ENCODE data around the gene CRLF1. TPM values are rescaled to one million over a fixed set of nuclear protein-coding genes. Genes with fewer than 3 reads are reported as not detected.

The CRLF1 gene
- total RNA-seq, 3 donors from 2014 or later (not counting 1 experiment from before 2014, with no cell fraction given), result not detected

GRCh38 chr19:18562086-18562485, 44.5 kb downstream of the CRLF1 start:
- no peaks in the 10 kb centered on the region for H3K27me3 ChIP-seq (ENCODE audit: control insufficient read depth, insufficient read depth, low read length)
- WGBS (ENCODE audit: insufficient coverage), result 97% methylated on average over 14 of the region's 14 CpGs
- intact Hi-C loops (cut with micrococcal nuclease), result no loop called here
- H3K36me3 ChIP-seq (ENCODE audit: control insufficient read depth, insufficient read depth, low read length), result peaks cover 44% of the 10 kb centered on the region
- Mint-ChIP-seq H3K4me1 (peaks cover 8 to 21% of the 10 kb centered on the region in 2 donors), H3K4me3 (no peak overlapping the region), H3K27me3 (ENCODE audit: low read depth in 2 of 2) (no peaks in the 10 kb centered on the region), H3K9me3 (no peaks in the 10 kb centered on the region), H3K27ac (no peak overlapping the region), H3K36me3 (no peaks in the 10 kb centered on the region)
- no peaks in the 10 kb centered on the region for H3K9me3 ChIP-seq (ENCODE audit: control insufficient read depth, insufficient read depth, low read length)
- no peak for ATAC-seq
- no peak for TF ChIP-seq CTCF (IDR thresholded peaks at IDR 0.05)
- H3K4me1 ChIP-seq (ENCODE audit: control insufficient read depth, insufficient read depth, low read length), result peaks cover 18% of the 10 kb centered on the region
- H3K27ac ChIP-seq (ENCODE audit: low read length), result no peak overlapping the region
- H3K4me3 ChIP-seq (ENCODE audit: low read length), result no peak overlapping the region
- no peak for DNase-seq

- 63% methylated on average over 5 of the region's 5 CpGs for whole genome bisulfite sequencing (ENCODE audit: insufficient coverage)
These were observed 46.9 kb downstream of the CRLF1 start for GRCh38 chr19:18559685-18560084.

GRCh38 chr19:18558604-18559003, 48.0 kb downstream of the CRLF1 start:
- DNase-seq, result peak in 1 of 2 donors; percentile 37
- no peaks in the 10 kb centered on the region for H3K9me3 ChIP-seq (ENCODE audit: control insufficient read depth, insufficient read depth, low read length)
- WGBS (ENCODE audit: insufficient coverage), result 67% methylated on average over 3 of the region's 3 CpGs
- no peak for TF ChIP-seq CTCF (IDR thresholded peaks at IDR 0.05)
- peak overlapping the region; percentile 98 for H3K27ac ChIP-seq (ENCODE audit: low read length)
- H3K27me3 ChIP-seq (ENCODE audit: control insufficient read depth, insufficient read depth, low read length), result no peaks in the 10 kb centered on the region
- no peaks in the 10 kb centered on the region for H3K36me3 Mint-ChIP-seq
- intact Hi-C loops (cut with micrococcal nuclease), result no loop called here
- peaks cover 8 to 21% of the 10 kb centered on the region in 2 donors for H3K4me1 Mint-ChIP-seq
- no peaks in the 10 kb centered on the region for H3K9me3 Mint-ChIP-seq
- no peak for ATAC-seq
- peaks cover 14% of the 10 kb centered on the region for H3K36me3 ChIP-seq (ENCODE audit: control insufficient read depth, insufficient read depth, low read length)
- H3K27ac Mint-ChIP-seq, result peak overlapping the region; percentile 83 to 91
- peak overlapping the region; percentile 88 for H3K4me3 Mint-ChIP-seq
- H3K4me3 ChIP-seq (ENCODE audit: low read length), result peak overlapping the region; percentile 94
- H3K27me3 Mint-ChIP-seq (ENCODE audit: low read depth in 2 of 2), result no peaks in the 10 kb centered on the region
- peaks cover 21% of the 10 kb centered on the region for H3K4me1 ChIP-seq (ENCODE audit: control insufficient read depth, insufficient read depth, low read length)

More at GRCh38 chr19:18559685-18560084, 46.9 kb downstream of the CRLF1 start:
- Histone ChIP-seq H3K27ac (ENCODE audit: low read length) (peak overlapping the region; percentile 42), H3K9me3 (ENCODE audit: control insufficient read depth, insufficient read depth, low read length) (no peaks in the 10 kb centered on the region), H3K4me3 (ENCODE audit: low read length) (no peak overlapping the region), H3K27me3 (ENCODE audit: control insufficient read depth, insufficient read depth, low read length) (no peaks in the 10 kb centered on the region), H3K36me3 (ENCODE audit: control insufficient read depth, insufficient read depth, low read length) (peaks cover 23% of the 10 kb centered on the region), H3K4me1 (ENCODE audit: control insufficient read depth, insufficient read depth, low read length) (peaks cover 21% of the 10 kb centered on the region)
- intact Hi-C loops (cut with micrococcal nuclease), result no loop called here
- Mint-ChIP-seq H3K4me1 (peaks cover 8 to 21% of the 10 kb centered on the region in 2 donors), H3K4me3 (peak overlapping the region; percentile 88), H3K27ac (peak overlapping the region; percentile 83 to 91), H3K36me3 (no peaks in the 10 kb centered on the region), H3K9me3 (no peaks in the 10 kb centered on the region), H3K27me3 (ENCODE audit: low read depth in 2 of 2) (no peaks in the 10 kb centered on the region)
- DNase-seq, result no peak
- ATAC-seq, result no peak
- no peak for TF ChIP-seq CTCF (IDR thresholded peaks at IDR 0.05)

- Mint-ChIP-seq H3K27ac (peak overlapping the region; percentile 83 to 91), H3K4me3 (peak overlapping the region; percentile 88), H3K36me3 (no peaks in the 10 kb centered on the region), H3K9me3 (no peaks in the 10 kb centered on the region), H3K4me1 (peaks cover 8 to 21% of the 10 kb centered on the region in 2 donors), H3K27me3 (ENCODE audit: low read depth in 2 of 2) (no peaks in the 10 kb centered on the region)
- no peak for ATAC-seq
- DNase-seq, result peak in 1 of 2 donors; percentile 40
- no peaks in the 10 kb centered on the region for H3K9me3 ChIP-seq (ENCODE audit: control insufficient read depth, insufficient read depth, low read length)
- H3K27me3 ChIP-seq (ENCODE audit: control insufficient read depth, insufficient read depth, low read length), result no peaks in the 10 kb centered on the region
- TF ChIP-seq CTCF (IDR thresholded peaks at IDR 0.05), result no peak
- peaks cover 21% of the 10 kb centered on the region for H3K4me1 ChIP-seq (ENCODE audit: control insufficient read depth, insufficient read depth, low read length)
- 16% methylated on average over 11 of the region's 11 CpGs for WGBS (ENCODE audit: insufficient coverage)
- intact Hi-C loops (cut with micrococcal nuclease), result no loop called here
- peak overlapping the region; percentile 98 for H3K27ac ChIP-seq (ENCODE audit: low read length)
- H3K4me3 ChIP-seq (ENCODE audit: low read length), result peak overlapping the region; percentile 94
- H3K36me3 ChIP-seq (ENCODE audit: control insufficient read depth, insufficient read depth, low read length), result peaks cover 11% of the 10 kb centered on the region
These were observed 48.4 kb downstream of the CRLF1 start for GRCh38 chr19:18558202-18558555.

Measured in natural killer cell (primary cell).